Neural progenitor cell (in vitro differentiated cells): ENCODE measurements around the gene COMP.

Experiments
- EZH2 ChIP-seq: fragments of 200-600 bp; sonication (generic); IDR thresholded peaks from 2 replicates; pipeline ENCODE4 v1.6.1; 2017; ENCODE audit warnings: antibody characterized with exemption, mild to moderate bottlenecking, moderate library complexity
- TF ChIP-seq, protein P1 (sequence below): fragments of 200-600 bp; sonication (generic); IDR thresholded peaks from 2 replicates; pipeline ENCODE4 v1.5.1; 2017; ENCODE audit warnings: antibody characterized with exemption, mild to moderate bottlenecking

DNA sequence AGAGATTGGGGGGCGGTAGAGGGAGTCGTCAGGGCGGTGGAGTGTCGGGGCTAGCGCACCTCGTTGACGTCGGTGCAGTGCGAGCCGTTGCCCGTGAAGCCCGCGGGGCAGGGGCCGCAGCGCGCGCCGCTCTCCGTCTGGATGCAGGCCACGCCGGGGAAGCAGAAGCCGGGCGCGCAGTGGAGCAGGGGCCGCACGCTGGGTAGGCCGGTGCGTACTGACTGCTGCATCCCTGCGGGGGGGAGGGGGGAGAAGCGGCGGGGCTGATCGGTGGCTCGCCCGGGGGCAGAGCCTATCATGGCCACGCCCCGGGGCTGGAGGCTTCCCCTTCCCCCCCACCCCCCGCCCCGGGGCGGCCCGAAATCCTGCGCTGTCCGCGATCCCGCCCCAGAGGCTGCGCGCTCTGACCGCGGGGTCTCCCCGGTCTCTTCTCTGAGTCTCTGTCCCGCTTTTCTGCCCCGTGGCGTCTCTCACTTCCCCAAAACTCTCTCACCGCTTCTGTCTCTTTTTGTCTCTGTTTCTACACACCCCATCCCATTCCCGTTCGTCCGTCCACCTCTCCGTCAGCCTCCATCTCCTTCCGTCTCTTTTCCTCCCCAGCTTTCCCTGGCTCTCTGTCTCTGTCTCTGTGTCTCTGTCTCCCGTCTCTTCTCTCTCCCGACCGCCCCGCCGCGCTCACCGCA is 1.1 kb downstream of the COMP start:
- TF ChIP-seq, protein P1, sequence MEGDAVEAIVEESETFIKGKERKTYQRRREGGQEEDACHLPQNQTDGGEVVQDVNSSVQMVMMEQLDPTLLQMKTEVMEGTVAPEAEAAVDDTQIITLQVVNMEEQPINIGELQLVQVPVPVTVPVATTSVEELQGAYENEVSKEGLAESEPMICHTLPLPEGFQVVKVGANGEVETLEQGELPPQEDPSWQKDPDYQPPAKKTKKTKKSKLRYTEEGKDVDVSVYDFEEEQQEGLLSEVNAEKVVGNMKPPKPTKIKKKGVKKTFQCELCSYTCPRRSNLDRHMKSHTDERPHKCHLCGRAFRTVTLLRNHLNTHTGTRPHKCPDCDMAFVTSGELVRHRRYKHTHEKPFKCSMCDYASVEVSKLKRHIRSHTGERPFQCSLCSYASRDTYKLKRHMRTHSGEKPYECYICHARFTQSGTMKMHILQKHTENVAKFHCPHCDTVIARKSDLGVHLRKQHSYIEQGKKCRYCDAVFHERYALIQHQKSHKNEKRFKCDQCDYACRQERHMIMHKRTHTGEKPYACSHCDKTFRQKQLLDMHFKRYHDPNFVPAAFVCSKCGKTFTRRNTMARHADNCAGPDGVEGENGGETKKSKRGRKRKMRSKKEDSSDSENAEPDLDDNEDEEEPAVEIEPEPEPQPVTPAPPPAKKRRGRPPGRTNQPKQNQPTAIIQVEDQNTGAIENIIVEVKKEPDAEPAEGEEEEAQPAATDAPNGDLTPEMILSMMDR = no peak
- TF ChIP-seq EZH2 = no peak
